NCI-H524 treated with DMSO at 0.1 percent for 48 hours (cell line): ENCODE measurements around the gene SLC25A29.
"Not testable (repeated sequence)": the region's sequence is repeated elsewhere in the genome, so short reads cannot be mapped to it uniquely, and the experiment has no call there.

Experiments
- DNase-seq: peaks from one replicate; lab custom pipeline; 2025; lab: John Stamatoyannopoulos, UW

The SLC25A29 gene, protein sequence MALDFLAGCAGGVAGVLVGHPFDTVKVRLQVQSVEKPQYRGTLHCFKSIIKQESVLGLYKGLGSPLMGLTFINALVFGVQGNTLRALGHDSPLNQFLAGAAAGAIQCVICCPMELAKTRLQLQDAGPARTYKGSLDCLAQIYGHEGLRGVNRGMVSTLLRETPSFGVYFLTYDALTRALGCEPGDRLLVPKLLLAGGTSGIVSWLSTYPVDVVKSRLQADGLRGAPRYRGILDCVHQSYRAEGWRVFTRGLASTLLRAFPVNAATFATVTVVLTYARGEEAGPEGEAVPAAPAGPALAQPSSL

DNA sequence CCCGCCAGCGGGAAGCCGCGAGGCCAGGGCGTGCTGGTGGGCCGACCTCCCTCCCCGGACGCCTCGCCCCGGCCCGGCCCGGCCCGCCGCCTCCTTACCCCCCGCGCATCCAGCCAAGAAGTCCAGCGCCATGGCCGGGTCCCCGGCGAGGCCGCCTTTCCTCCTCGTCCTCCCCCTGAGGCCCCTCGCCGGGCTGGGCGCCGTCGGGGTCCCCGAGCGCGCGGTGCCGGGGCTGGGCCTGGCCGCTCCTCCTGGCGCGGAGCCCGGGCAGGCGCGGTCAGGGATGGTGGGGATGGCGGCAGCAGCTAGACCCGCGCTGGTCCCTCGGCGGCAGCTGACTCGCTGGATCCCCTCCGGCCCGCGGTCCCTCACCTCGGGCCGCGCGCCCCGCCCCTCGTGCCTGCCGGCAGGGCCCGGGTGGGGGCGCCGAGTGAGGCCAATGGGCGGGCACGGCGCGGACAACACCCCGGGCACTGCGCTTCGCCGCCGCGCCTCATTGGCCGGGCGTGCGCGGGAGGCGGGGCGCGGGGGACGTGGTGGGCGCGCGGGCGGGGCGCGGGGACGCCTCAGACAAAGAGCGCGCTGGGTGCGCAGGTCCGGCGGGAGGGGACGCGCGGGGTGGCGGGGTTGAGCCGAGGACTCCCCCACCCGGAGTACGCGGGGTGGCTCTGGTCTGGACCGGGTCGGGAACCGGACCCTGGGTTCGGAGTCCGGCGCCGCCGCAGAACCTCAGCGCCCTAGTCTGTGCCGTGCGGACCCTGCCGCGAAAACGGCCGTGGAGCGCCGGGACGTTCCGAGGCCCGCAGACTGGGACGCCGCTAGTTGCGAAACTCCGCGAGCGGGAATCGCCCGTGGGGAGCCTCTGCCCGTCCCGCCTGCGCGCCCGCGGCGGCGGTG is at the start of gene SLC25A29:
Gene SLC25A29 (minus strand): TSS at position 344 of the 897 bp plus-strand sequence. CDS start 212 bp downstream, at position 132.
- DNase-seq = peak; percentile 51

DNA sequence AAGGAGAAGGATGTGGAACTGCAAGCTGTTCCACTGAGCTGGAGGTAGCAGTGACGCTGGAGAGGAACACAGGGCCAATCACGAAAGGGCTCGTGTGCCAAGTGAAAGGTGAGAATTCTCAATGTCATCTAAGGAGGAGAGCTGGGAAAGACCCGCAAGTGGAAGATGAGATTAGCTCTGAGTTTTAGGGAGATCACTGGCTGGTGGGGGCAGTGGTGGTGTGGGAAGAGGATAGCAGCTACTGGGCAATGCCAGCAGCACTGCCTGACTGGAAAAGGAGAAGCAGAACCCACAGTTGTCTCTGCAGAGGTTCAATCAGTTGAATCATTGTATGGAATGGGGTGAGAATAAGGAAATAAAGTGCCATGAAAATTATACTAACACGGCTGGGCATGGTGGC is 44.7 kb upstream of the SLC25A29 start:
- DNase-seq = no peak

DNA sequence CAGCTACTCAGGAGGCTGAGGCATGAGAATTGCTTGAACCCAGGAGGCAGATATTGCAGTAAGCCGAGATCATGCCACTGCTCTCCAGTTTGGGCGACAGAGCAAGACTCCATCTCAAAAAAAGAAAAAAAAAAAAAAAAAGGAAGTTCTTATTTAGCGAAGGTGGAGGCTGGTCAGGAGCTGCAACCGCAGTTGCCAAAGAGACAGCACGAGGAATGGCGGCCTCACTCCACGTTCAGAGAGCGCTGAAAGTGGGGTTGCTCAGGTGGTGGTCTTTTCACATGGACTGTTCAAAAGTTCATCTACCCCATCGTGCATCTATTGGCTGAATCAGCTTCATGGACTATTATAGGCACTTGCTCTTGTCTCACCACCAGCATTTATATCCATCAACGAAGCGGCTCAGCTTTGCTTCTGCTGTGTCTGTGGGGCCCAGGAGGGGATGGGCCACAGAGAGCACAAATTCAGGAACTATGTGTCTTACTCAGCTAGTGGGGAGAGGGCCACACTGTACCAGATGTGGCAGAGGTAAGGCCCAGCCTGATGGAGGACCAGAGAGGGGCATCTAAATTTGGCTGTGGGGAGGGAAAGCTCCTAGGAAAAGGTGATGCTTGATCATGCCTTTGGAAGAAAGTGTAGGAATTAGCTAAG is 44.2 kb upstream of the SLC25A29 start:
- DNase-seq = no peak

DNA sequence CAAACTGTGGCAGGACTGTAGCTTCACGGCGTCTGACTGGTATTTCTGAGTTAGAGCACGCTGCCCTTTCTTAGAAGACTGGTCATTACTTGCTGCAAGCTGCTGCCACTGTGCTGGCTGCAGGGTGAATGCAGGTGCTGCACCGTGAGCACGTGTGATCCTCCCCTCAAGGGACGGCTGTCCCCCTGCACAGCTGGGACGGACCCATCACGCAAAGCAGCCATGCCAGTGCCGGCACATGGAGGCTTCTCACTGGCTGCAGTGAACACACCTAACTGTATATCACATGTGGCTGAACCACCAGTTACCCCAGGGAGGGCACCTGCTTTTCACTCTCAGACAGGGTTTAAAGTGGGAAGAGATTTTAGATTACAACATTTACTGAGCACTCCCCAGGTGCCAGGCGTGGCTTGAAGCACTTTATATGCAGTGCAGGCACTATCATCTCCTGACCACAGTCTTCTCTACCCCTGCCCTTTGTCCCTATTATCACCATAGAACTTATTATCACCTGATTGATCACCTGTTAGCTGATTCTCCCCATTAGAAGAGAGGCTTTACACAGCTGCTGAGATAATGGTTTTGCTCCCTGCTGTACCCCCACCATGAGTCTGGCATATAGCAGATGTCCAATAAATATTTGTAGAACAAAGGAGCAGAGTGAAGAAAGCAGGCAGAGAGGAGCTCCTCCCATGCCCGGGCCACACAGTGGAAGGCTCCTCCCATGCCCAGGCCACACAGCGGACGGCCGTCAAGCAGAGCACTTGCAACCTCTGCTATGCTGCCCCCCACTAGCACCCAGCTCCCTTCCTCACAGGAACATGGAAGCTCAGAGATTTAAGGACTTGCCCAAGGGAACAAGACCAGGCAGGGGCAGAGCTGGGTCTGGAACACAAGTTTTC is 42.8 kb upstream of the SLC25A29 start:
- DNase-seq = no peak

DNA sequence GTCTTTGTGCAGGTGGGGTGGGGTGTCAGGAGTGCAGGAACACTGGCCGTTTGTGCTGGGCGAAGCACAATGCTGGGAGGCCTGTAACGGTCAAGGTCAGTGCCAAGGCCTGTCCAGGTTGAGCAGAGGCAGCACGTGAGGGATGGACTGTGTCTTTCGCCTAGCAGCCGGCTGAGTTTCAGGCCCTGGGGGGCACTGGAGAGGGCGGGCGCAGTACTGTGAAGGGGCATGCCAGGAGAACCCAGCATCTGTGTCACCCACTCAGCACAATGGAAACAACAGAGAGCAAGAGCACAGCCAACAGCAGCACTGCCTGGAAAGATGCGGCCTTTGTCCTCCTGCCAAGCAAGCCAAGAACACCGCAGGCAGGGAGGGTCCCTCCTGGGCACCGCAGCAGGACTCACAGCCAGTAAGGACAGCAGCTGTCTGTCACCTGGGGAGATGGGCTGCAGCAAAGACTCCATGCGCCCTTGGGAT is 42.0 kb upstream of the SLC25A29 start:
- no peak for DNase-seq

DNA sequence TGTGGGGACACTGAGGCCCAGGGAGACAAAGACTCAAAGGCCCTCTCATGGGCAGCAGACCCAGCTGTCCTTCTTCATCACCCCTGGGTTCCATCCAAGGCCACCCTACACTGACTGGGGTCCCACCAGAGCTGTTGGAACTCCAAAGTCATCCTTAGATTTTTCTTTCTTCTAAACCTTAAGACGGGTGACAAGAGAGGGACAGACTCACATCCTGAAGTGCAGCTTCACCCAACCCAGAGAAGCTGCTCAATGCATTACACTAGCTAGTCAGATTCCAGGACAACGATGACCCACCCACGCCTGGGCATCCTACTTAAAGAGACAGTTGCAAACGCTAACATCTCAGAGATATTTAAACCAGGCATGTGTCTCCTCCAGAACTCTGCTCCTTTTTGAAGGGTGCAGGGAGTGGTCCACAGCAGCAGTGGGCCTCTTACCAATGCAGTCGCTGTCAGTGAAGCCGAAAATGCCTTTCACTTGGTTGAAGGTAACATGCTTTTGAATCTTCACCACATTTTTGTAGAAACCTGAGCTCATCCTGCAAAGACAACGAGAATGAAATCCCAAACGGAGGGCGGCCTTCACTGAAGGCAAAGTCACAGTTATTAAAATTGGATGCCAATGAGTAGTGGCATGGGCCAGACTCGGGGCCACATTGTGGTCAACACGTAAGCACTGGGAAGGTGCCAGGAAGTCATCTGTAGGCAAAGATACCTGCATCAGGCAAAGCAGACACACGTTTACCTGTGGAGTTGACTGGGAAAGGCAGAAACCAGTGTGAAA is 40.3 kb upstream of the SLC25A29 start:
- no peak for DNase-seq

DNA sequence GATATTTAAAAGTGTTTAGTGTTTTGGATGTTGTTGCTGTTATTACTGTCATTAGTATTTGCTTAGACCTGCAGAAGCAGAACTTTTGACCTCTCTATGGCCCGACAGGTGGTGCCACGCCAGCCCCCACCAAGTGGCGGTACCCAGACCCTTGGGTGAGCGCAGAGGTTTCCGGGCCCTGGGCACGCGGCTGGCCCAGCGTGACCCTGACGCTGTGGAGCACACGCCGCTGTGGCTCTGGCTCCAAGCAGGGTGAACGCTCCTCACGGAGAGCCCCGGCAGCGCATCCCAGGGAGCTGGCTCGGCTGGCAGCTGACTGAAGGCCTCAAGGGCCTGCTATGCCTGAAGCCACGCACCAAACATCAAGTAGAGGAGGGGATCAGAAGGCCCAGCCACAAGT is 39.5 kb upstream of the SLC25A29 start:
- DNase-seq = no peak

DNA sequence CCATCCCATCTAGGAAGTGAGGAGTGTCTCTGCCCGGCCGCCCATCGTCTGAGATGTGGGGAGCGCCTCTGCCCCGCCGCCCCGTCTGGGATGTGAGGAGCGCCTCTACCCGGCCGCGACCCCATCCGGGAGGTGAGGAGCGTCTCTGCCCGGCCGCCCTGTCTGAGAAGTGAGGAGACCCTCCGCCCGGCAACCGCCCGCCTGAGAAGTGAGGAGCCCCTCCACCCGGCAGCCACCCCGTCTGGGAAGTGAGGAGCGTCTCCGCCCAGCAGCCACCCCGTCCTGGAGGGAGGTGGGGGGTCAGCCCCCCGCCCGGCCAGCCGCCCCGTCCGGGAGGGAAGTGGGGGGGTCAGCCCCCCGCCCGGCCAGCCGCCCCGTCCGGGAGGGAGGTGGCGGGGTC is 38.4 kb upstream of the SLC25A29 start:
- DNase-seq = not testable (repeated sequence)

DNA sequence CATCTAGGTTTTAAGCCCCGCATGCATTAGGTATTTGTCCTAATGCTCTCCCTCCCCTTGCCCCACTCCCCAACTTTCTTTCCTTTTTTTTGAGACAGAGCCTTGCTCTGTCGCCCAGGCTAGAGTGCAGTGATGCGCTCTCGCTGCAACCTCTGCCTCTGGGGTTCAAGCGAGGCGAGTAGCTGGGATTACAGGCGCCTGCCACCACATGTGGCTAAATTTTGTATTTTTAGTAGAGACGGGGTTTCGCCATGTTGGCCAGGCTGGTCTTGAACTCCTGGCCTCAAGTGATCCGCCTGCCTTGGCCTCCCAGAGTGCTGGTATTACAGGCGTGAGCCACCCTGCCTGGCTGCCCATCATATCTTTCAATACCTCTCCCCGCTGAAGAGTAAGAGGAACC is 36.6 kb upstream of the SLC25A29 start:
- not testable (repeated sequence) for DNase-seq

DNA sequence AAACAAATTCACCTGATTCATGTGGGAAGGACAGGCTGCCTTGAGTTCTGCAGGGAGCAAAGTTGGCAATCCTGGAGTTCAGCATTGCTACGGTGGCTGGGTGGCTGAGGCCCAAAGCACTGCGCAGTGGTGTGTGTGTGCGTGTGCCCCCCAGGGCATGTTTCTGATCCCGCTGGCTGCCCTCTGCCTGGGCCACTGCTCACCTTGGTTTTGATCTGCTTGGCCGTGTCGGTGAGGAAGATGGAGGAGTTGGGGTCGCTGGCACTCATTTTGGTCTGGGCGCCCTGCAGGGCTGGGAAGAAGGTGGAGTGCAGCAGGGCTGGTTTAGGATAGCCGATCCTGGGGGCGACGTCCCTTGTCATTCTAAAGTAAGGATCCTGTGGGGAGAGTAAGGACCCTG is 36.0 kb upstream of the SLC25A29 start:
- DNase-seq = no peak

DNA sequence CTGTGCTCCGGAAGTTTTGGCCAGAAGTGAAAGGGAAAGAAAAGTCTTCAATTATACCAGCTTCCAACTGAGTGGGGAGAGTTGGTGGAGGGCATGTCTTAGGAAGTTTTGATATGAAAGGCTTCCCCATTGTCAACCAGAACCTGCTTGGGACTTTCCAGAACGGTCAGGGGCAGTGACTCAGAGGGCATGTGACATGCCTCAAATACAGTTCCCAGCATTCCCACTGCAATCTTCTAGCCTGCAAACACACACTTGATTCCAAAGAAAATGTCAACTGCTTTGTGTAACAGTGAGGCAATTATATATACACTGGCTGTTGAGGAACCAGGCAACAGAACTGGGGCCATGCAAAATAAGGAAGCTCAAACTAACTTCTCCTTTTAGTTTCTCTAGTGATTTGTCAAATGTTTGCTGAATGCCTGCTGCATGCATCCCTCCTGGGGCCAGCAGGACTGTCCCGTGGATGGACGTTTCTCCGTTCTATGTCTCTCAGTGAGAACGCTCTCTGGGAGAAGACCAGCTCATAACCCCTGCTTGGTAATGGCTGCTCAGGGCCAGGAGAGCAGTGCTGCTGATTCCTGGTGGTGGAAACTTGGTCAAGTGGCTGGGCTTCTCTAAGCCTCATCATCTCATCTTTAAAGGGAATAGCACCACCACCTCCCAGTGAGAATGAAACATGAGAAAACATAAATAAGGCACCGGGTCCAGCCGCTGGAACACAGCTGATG is 35.2 kb upstream of the SLC25A29 start:
- no peak for DNase-seq

DNA sequence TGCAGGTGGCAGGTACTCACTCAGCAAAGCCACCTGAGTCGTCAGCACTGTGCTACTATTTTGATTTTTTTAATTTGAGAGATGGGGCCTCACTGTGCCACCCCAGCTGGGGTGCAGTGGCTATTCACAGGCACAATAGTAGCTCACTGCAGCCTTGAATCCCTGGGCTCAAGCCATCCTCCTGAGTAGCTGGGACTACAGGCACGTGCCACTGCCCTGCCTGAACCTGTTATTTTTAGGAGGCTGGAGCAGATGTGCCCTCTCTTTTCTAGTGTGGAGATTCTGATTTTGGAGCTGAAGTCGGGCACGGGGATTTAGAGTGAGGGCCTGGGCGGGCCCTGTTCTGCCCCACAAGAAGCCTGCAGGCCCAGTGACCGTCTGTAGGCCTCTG is 34.2 kb upstream of the SLC25A29 start:
- DNase-seq = no peak

DNA sequence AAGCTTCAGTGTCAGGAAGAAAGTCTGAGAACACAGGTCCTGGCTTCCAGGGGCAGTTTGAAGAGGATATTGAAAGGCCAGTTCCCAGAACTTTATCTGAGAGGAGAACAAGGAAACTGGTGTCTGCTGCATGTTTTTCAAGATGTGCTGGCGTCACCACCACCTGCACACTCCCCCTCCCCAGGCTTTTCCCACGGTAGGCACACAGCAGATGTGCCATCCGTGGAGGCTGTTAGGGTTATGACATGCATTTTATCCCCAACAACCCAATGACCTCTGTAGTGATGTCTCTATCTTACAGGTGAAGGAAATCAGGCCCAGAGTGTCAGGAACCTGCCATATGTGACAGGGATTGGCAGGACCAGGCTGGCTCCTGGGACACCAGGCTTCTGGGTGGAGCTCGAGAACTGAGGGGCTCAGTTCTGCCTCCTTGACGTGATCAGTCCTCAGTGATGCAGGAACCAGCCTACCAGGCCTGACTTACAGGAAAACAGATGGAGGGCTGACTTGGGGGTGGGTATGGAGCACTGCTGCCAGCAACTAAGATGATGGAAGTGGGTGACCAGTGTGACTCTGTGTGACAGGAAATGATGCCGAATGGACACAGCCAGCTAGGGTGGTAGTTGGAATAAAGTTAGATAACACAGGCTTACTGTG is 33.6 kb upstream of the SLC25A29 start:
- DNase-seq = no peak

DNA sequence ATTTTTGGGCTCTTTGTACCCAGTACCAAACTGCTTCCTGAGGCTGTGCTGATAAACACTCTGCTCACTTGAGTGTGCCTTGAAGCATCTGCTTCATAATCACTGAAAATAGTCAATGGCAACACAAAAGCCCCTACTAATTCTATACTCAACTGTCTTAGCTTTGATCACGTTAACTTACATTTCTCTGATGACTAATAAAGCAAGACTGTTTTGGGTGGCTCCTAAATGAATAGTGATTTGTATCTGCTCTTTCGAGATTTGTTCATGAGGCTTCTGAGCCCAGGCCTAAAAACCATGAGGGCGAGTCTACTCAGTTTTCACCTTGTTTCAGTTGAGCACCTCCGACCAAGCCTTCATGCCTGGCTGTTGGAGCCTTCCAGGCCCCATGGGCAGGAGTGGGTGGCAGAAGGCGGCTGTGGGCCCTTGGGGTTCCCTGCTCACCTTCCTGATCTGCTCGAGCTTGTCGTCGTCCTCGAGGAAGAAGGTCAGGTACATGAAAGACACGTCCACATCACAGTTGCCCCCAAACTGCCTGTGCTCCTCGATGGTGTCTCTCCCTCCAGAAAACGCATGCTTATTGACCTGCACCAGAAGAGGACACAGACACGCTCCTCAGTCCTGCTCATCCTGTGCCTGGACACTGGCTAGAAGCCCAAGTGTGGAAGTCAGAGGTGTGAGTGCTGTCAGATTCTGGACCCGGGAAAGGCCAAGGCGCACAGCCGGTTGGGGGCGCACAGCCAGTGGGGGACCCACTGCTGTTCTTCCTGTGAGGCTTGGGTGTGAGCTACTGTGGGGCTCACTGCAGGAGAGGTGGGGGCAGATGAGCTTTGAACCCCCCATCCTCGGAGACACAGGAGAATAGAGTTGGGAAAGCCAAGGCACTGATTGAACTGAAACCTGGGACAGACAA is 30.6 kb upstream of the SLC25A29 start:
- DNase-seq = no peak

DNA sequence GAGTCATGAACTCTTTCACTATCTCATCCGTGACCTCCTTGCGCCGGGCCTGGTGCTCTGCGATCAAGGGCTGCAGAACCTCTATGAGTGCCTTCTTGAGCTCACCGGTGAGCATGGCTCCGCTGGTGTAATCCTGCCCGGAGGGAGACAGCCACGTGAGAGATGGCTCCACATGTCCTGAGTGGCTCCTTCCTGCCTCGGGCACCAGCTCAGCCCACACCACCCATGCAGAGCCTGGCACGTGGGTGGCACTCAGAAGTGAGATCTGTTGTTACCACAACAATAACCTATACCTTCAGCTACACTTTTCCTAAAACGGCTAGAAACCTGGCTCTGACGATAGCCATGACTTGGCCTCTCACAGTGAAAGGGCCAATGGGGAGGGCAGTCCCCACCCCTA is 28.7 kb upstream of the SLC25A29 start:
- no peak for DNase-seq

DNA sequence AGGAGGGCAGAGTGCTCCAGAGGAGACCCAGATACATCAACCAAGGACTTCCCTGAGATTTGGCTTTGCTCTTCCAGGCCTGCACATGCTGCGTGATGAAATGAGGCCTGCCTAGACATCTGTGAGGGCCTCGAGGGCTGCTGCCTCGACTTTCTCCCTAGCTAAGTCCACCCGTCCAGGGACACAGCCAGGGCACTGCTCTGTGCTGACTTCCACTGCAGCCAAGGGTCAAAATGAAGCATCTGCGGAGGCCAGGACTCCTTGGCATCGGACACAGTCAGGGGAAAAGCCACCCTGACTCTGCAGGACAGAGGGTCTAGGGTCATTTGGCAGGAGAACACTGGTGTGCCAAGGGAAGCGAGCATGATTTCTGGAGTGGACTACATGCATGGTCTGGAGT is 27.6 kb upstream of the SLC25A29 start:
- DNase-seq = no peak

DNA sequence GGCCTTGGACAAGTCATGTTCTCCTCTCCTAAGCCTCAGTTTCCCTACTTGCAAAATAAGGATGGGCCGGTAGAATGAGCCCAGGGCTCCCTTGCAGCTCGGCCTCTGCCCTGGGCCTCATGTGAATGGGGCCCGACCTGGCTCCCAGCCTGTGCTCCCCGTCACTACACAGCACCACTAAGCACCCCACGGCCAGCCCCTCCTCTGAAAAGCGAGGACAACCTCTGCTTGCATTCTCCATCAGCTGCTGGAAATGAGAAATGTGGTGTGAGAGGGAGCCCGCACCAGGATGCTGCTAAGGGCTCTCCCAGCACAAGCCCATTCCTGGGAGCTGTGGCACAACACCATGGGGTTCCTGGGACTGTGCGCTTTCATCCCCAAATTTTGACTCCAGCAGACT is 27.1 kb upstream of the SLC25A29 start:
- no peak for DNase-seq

DNA sequence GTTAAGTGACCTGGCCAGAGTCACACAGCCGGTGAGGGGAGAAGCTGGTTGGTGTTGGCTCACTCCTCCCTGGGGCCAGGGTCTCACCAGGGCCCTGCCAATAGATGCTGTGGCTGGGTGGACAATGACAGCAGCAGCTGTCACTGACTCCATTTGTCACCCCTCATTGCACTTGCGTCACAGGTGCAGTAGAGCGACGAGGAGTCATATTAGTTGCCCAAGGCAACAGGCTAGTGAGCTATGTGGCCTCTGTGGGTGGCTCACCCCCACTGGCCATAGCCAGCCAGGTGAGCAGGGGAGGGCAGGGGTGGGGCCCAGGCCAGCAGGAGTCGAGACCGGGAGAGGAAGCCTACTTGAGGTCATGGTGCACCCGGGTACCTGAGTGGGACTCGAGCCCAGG is 26.6 kb upstream of the SLC25A29 start:
- DNase-seq = no peak
